A549 (cell line): Measurements from ENCODE around the gene CAPN8. TPM values are rescaled to one million over a fixed set of nuclear protein-coding genes. Genes with fewer than 3 reads are reported as not detected.
A peak's percentile ranks its signal among the peaks of the same experiment; 100 is the strongest.

Experiments used
- ATAC-seq, 2 experiments: fragments of 200-7000 bp in 1 of 2; fragments of >200 bp in 1 of 2; cut with Nextera tagmentation in 1 of 2; cut with Tn5 transposase in 1 of 2; 3 replicates each; pipeline versions ENCODE4 v1.8.0 to v1.9.1; 2018 to 2020; ENCODE audit warnings: mild to moderate bottlenecking in 1 of 2, moderate library complexity in 1 of 2
- CTCF ChIA-PET: fragments of 300-600 bp; sonication (Branson Sonifier 250); formaldehyde crosslinking; extraction: SDS; loops from one replicate; lab custom pipeline; 2021; ENCODE audit warnings: antibody characterized with exemption, inconsistent platforms; lab: Yijun Ruan, JAX
- POLR2A ChIA-PET: fragments of 350-600 bp; formaldehyde crosslinking; extraction: SDS; loops from one replicate; lab custom pipeline; 2021; ENCODE audit warnings: antibody characterized with exemption, inconsistent platforms; lab: Yijun Ruan, JAX
- DNase-seq, 2 experiments: peaks; one replicate each; pipeline versions ENCODE4 v3.0.0 to v3.0.0-alpha.2; 2011 to 2016; ENCODE audit warnings: low read depth in 1 of 2, low spot score in 1 of 2
- FAIRE-seq: peaks from 2 replicates; lab custom pipeline; 2011; peaks lifted over from hg19 to GRCh38; lab: Jason Lieb, UNC
- H3K27ac ChIP-seq, 2 experiments: fragments of >200 bp; sonication (Bioruptor Twin); formaldehyde crosslinking; 3 replicates each; pipeline ENCODE4 v1.5.1; 2016 to 2017
- H3K4me1 ChIP-seq: fragments of >200 bp; sonication (Bioruptor Twin); formaldehyde crosslinking; 3 replicates; pipeline ENCODE4 v1.6.1; 2016
- H3K4me2 ChIP-seq: fragments of >200 bp; sonication (Bioruptor Twin); formaldehyde crosslinking; 3 replicates; pipeline ENCODE4 v1.6.1; 2016
- H3K4me3 ChIP-seq: fragments of >200 bp; sonication (Bioruptor Twin); formaldehyde crosslinking; 3 replicates; pipeline ENCODE4 v1.5.1; 2016
- H3K9me3 ChIP-seq: fragments of >200 bp; sonication (Bioruptor Twin); formaldehyde crosslinking; 3 replicates; pipeline ENCODE4 v1.6.1; 2016
- CBX8 ChIP-seq: fragments of 200-600 bp; sonication (generic); IDR thresholded peaks from 2 replicates; pipeline ENCODE4 v1.6.1; 2016
- CHD2 ChIP-seq: fragments of 150-350 bp; IDR thresholded peaks from 2 replicates; pipeline ENCODE4 v1.6.1; 2014; ENCODE audit warnings: low read length; ENCODE audit not compliant: partially characterized antibody
- CHD4 ChIP-seq: fragments of 200-600 bp; sonication (generic); IDR thresholded peaks from 2 replicates; pipeline ENCODE4 v1.6.1; 2016; ENCODE audit warnings: antibody characterized with exemption, mild to moderate bottlenecking, borderline replicate concordance
- EHMT2 ChIP-seq: fragments of 200-600 bp; sonication (generic); IDR thresholded peaks from 2 replicates; pipeline ENCODE4 v1.6.1; 2016; ENCODE audit warnings: antibody characterized with exemption, low read depth, mild to moderate bottlenecking, moderate library complexity
- FOSB ChIP-seq: fragments of 250-450 bp; sonication (Bioruptor Pico); IDR thresholded peaks from 2 replicates; pipeline ENCODE4 v1.5.0; 2020; ENCODE audit warnings: mild to moderate bottlenecking, moderate library complexity
- HDAC2 ChIP-seq: fragments of 200-600 bp; sonication (generic); IDR thresholded peaks from 2 replicates; pipeline ENCODE4 v1.6.1; 2016
- HEYL ChIP-seq: fragments of 250-450 bp; sonication (Bioruptor Pico); IDR thresholded peaks from 2 replicates; pipeline ENCODE4 v1.8.0; 2021; ENCODE audit warnings: mild to moderate bottlenecking, moderate library complexity
- HOXB13 ChIP-seq: fragments of 250-450 bp; sonication (Bioruptor Pico); IDR thresholded peaks from 2 replicates; pipeline ENCODE4 v1.5.0; 2020; ENCODE audit warnings: low read depth, mild to moderate bottlenecking, moderate library complexity
- HOXB5 ChIP-seq: fragments of 250-450 bp; sonication (Bioruptor Pico); IDR thresholded peaks from 2 replicates; pipeline ENCODE4 v1.5.0; 2020; ENCODE audit warnings: mild to moderate bottlenecking, moderate library complexity
- KDM1A ChIP-seq: fragments of 200-600 bp; sonication (generic); IDR thresholded peaks from 2 replicates; pipeline ENCODE4 v1.6.1; 2016; ENCODE audit warnings: low read depth, mild to moderate bottlenecking
- KDM5A ChIP-seq: fragments of 200-600 bp; sonication (generic); IDR thresholded peaks from 2 replicates; pipeline ENCODE4 v1.6.1; 2016; ENCODE audit warnings: antibody characterized with exemption, mild to moderate bottlenecking
- MYC ChIP-seq: IDR thresholded peaks from 2 replicates; pipeline ENCODE4 v1.6.1; 2012; ENCODE audit warnings: mild to moderate bottlenecking, inconsistent platforms, low read length, improper control_type of control experiment, borderline replicate concordance
- POLR2A ChIP-seq: IDR thresholded peaks from 2 replicates; pipeline ENCODE4 v1.6.1; 2012; ENCODE audit warnings: mild to moderate bottlenecking, low read length
- RAD21 ChIP-seq, 2 experiments: fragments of >200 bp in 1 of 2; sonication (Bioruptor Twin) in 1 of 2; formaldehyde crosslinking in 1 of 2; IDR thresholded peaks in 1 of 2; conservative IDR thresholded peaks in 1 of 2; 2 replicates in 1 of 2; 3 replicates in 1 of 2; pipeline ENCODE4 v1.6.1; 2012 to 2018; ENCODE audit warnings: inconsistent platforms in 1 of 2
- RCOR1 ChIP-seq: fragments of 150-350 bp; IDR thresholded peaks from 2 replicates; pipeline ENCODE4 v1.6.1; 2014; ENCODE audit warnings: antibody characterized with exemption, low read length, low read depth
- RNF2 ChIP-seq: fragments of 200-600 bp; sonication (generic); IDR thresholded peaks from 2 replicates; pipeline ENCODE4 v1.6.1; 2016; ENCODE audit warnings: low read depth, mild to moderate bottlenecking, antibody characterized with exemption, moderate library complexity, borderline replicate concordance
- SMC3 ChIP-seq: fragments of >200 bp; sonication (Bioruptor Twin); formaldehyde crosslinking; IDR thresholded peaks from 3 replicates; pipeline ENCODE4 v1.6.1; 2018; ENCODE audit warnings: inconsistent platforms
- SREBF2 ChIP-seq: fragments of 450-650 bp; IDR thresholded peaks from 2 replicates; pipeline ENCODE4 v1.6.1; 2014; ENCODE audit warnings: mild to moderate bottlenecking, moderate library complexity
- TFCP2L1 ChIP-seq: fragments of 250-450 bp; sonication (Bioruptor Pico); IDR thresholded peaks from 2 replicates; pipeline ENCODE4 v1.5.0; 2021; ENCODE audit warnings: mild to moderate bottlenecking
- TP53 ChIP-seq: fragments of 250-450 bp; sonication (Bioruptor Pico); IDR thresholded peaks from 2 replicates; pipeline ENCODE4 v1.5.0; 2021; ENCODE audit warnings: mild to moderate bottlenecking, moderate library complexity
- ZSCAN20 ChIP-seq: fragments of 250-450 bp; sonication (Bioruptor Pico); IDR thresholded peaks from 2 replicates; pipeline ENCODE4 v1.8.0; 2022; ENCODE audit warnings: mild to moderate bottlenecking, moderate library complexity
- WGBS: methylation state at CpG from one replicate; pipeline ENCODE4 v1.1.6; 2017; ENCODE audit errors: missing lambda C conversion rate; 5-methylcytosine and 5-hydroxymethylcytosine counted together
- polyA plus RNA-seq, 4 experiments: library from polyadenylated mRNA; depleted of rRNA in 3 of 4; stranded (reverse); fragments of >200 nt; fragmentation: RNase III in 1 of 4; extraction: RNeasy Plus Mini Kit Qiagen cat#74134 plus additional on column Dnase treatment in 1 of 4; gene quantifications; 2 replicates in 3 of 4; 3 replicates in 1 of 4; pipeline ENCODE4 v1.2.3, GENCODE V29; 2011 to 2017
- TF ChIP-seq, protein P1 (sequence below): fragments of 150-350 bp; IDR thresholded peaks from 2 replicates; pipeline ENCODE4 v1.6.1; 2014; ENCODE audit warnings: low read depth, mild to moderate bottlenecking, low read length
- TF ChIP-seq, protein P2 (sequence below): fragments of >200 bp; sonication (Bioruptor Twin); formaldehyde crosslinking; IDR thresholded peaks from 3 replicates; pipeline ENCODE4 v1.5.1; 2016
- TF ChIP-seq, protein P3 (sequence below): fragments of 450-650 bp; IDR thresholded peaks from 2 replicates; pipeline ENCODE4 v1.6.1; 2014; ENCODE audit warnings: antibody characterized with exemption
- TF ChIP-seq, protein P4 (sequence below): fragments of 250-450 bp; sonication (Bioruptor Pico); IDR thresholded peaks from 2 replicates; pipeline ENCODE4 v1.5.0; 2021; ENCODE audit warnings: mild to moderate bottlenecking, moderate library complexity, borderline replicate concordance

CAPN8 gene
- polyA plus RNA-seq, 2 of the 4 experiments (the other 2 are of a cell fraction) = 0.39 to 1.5 TPM

DNA sequence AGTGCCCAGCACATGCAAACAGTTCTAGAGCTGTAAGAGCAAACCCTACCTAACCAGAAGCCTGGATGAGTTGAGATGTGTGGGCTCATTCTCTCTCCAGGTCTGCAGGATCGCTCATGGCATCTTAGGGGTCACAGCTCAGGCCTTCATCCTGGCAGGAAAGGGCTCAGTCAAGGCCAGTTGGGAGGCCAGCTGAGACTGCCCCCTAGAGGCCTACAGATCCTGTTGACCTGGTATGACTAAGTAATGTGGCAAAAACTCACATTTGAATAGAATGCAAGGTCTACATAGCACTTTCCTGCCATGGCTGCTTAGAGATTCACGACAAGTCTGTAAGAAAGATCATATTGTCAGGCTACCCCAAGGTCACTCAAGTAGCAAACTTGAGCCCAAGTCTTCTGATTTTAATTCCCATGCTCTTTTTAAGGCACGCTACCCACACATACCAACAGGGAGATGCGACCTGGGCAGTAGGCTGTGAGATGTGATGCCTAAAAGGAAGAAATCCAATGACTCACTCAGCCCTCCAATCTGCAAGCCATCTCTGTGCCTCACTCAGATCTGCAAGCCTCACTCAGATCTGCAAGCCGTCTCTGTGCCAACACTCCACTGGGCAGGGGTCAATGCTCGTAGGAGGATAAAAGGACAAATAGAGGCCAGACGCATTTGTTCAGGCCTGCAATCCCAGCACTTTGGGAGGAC, 5.1 kb upstream of the CAPN8 start:
- Histone ChIP-seq H3K9me3 (peaks cover 8% of the 10 kb centered on the region; the same call in 2 of the 3 replicates), H3K27ac (no peak overlapping the region), H3K4me2 (no peak overlapping the region), H3K4me1 (peaks cover 18% of the 10 kb centered on the region), H3K4me3 (no peak overlapping the region)
- ChIA-PET CTCF (interaction anchor here (0.6 to 5.7 kb wide), 10 partner anchors 10 to 543 kb away, joined by 3 to 22 read pairs (median 4); no protein-coding TSS in a partner anchor), POLR2A (no interaction called here)
- TF ChIP-seq FOSB (CRISPR knock-in tag) = no peak
- no peak for TF ChIP-seq HOXB5 (CRISPR knock-in tag)
- no peak for TF ChIP-seq MYC
- no peak for TF ChIP-seq TP53 (CRISPR knock-in tag)
- TF ChIP-seq, protein P1, sequence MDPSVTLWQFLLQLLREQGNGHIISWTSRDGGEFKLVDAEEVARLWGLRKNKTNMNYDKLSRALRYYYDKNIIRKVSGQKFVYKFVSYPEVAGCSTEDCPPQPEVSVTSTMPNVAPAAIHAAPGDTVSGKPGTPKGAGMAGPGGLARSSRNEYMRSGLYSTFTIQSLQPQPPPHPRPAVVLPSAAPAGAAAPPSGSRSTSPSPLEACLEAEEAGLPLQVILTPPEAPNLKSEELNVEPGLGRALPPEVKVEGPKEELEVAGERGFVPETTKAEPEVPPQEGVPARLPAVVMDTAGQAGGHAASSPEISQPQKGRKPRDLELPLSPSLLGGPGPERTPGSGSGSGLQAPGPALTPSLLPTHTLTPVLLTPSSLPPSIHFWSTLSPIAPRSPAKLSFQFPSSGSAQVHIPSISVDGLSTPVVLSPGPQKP = no peak
- peak; percentile 74 to 83 for TF ChIP-seq RAD21 (conservative IDR thresholded peaks at IDR 0.05 in 1 of 2, IDR thresholded peaks at IDR 0.05 in 1 of 2)
- TF ChIP-seq, protein P2, sequence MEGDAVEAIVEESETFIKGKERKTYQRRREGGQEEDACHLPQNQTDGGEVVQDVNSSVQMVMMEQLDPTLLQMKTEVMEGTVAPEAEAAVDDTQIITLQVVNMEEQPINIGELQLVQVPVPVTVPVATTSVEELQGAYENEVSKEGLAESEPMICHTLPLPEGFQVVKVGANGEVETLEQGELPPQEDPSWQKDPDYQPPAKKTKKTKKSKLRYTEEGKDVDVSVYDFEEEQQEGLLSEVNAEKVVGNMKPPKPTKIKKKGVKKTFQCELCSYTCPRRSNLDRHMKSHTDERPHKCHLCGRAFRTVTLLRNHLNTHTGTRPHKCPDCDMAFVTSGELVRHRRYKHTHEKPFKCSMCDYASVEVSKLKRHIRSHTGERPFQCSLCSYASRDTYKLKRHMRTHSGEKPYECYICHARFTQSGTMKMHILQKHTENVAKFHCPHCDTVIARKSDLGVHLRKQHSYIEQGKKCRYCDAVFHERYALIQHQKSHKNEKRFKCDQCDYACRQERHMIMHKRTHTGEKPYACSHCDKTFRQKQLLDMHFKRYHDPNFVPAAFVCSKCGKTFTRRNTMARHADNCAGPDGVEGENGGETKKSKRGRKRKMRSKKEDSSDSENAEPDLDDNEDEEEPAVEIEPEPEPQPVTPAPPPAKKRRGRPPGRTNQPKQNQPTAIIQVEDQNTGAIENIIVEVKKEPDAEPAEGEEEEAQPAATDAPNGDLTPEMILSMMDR = peak; percentile 62
- no peak for TF ChIP-seq EHMT2
- TF ChIP-seq KDM5A = no peak
- no peak for TF ChIP-seq TFCP2L1 (CRISPR knock-in tag)
- no peak for TF ChIP-seq CHD4
- TF ChIP-seq SMC3 = peak; percentile 71
- WGBS = 53% methylated on average over 7 of the region's 7 CpGs
- ATAC-seq (peak; percentile 81 to 95), DNase-seq (peak; percentile 51 to 68), FAIRE-seq (no peak)

DNA sequence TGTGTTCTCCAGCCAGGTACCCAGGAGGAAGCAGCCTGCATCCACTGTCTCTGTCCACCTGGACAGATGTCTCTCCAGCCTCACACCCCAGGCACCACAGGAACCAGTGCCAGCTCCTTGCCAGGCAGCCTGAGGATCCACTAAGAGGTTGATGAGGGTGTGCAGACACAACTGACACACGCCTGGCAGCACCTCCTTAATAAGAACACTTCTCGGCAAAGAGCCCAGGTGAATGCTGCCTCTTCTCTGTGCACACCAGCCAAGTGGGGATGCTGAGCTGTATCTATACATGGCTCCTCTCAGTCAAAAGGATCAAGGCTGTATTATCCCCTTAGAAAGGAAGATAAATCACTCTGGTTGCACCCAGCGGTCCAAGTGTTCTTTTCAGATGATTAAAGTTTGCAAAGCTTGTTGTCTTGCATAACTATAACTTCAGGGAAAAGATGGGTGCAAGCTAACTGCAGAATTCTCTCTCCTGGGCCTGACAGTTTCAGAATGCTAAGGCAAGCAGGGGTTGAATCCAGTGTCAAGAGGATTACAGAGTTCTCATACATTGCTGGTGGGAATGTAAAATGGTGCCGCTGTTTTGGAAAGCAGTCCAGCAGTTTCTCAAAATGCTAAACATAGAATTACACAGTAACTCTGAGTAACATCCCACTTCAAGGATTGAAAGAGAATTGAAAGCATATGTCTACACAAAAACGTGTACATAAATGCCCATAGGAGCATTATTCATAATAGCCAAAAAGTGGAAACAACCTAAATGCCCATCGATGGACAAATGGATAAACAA, 3.7 kb upstream of the CAPN8 start:
- peaks cover 22% of the 10 kb centered on the region for H3K4me1 ChIP-seq
- FAIRE-seq (no peak), DNase-seq (no peak), ATAC-seq (no peak)
- ChIA-PET CTCF (interaction anchor here (1.5 to 6.6 kb wide), 8 partner anchors 12 to 537 kb away, joined by 3 to 31 read pairs (median 6); no protein-coding TSS in a partner anchor), POLR2A (no interaction called here)
- WGBS = 78% methylated on average over 6 of the region's 6 CpGs
- no peak overlapping the region for H3K4me3 ChIP-seq
- no peak overlapping the region for H3K4me2 ChIP-seq
- TF ChIP-seq SREBF2 (no peak), RNF2 (no peak), KDM1A (no peak), ZSCAN20 (CRISPR knock-in tag) (no peak), CHD2 (no peak), HDAC2 (no peak), POLR2A (no peak), KDM5A (no peak), HOXB5 (CRISPR knock-in tag) (no peak), RCOR1 (no peak), TFCP2L1 (CRISPR knock-in tag) (no peak), FOSB (CRISPR knock-in tag) (no peak), HOXB13 (no peak), HEYL (CRISPR knock-in tag) (no peak), CBX8 (no peak)
- TF ChIP-seq, protein P2 = no peak
- TF ChIP-seq, protein P3, sequence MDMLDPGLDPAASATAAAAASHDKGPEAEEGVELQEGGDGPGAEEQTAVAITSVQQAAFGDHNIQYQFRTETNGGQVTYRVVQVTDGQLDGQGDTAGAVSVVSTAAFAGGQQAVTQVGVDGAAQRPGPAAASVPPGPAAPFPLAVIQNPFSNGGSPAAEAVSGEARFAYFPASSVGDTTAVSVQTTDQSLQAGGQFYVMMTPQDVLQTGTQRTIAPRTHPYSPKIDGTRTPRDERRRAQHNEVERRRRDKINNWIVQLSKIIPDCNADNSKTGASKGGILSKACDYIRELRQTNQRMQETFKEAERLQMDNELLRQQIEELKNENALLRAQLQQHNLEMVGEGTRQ = no peak
- TF ChIP-seq, protein P4, sequence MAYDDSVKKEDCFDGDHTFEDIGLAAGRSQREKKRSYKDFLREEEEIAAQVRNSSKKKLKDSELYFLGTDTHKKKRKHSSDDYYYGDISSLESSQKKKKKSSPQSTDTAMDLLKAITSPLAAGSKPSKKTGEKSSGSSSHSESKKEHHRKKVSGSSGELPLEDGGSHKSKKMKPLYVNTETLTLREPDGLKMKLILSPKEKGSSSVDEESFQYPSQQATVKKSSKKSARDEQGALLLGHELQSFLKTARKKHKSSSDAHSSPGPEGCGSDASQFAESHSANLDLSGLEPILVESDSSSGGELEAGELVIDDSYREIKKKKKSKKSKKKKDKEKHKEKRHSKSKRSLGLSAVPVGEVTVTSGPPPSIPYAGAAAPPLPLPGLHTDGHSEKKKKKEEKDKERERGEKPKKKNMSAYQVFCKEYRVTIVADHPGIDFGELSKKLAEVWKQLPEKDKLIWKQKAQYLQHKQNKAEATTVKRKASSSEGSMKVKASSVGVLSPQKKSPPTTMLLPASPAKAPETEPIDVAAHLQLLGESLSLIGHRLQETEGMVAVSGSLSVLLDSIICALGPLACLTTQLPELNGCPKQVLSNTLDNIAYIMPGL (CRISPR knock-in tag) = no peak
- H3K27ac ChIP-seq = no peak overlapping the region; a peak in 1 of 6 replicates
- peaks cover 6% of the 10 kb centered on the region; the same call in 2 of the 3 replicates for H3K9me3 ChIP-seq
